Measurements from ENCODE around the gene POLR2M. TPM values are rescaled to one million over a fixed set of nuclear protein-coding genes. Genes with fewer than 3 reads are reported as not detected.

The POLR2M gene
- total RNA-seq, 6 experiments from 2014 or later, result 10.9 to 31.4 (median 19.7) TPM

GRCh38 chr15:57740048-57740447 lies 33.5 kb downstream of the POLR2M start:
- DNase-seq (no peak), ATAC-seq (no peak)
- Histone ChIP-seq H3K27ac (no peak overlapping the region), H3K4me3 (no peak overlapping the region), H3K4me1 (no peaks in the 10 kb centered on the region), H3K36me3 (no peaks in the 10 kb centered on the region), H3K27me3 (no peaks in the 10 kb centered on the region), H3K9me3 (no peaks in the 10 kb centered on the region)
- intact Hi-C loops (cut with DNase I), result no loop called here
- no peak for TF ChIP-seq POLR2A (IDR thresholded peaks at IDR 0.05)
- TF ChIP-seq, protein P1, sequence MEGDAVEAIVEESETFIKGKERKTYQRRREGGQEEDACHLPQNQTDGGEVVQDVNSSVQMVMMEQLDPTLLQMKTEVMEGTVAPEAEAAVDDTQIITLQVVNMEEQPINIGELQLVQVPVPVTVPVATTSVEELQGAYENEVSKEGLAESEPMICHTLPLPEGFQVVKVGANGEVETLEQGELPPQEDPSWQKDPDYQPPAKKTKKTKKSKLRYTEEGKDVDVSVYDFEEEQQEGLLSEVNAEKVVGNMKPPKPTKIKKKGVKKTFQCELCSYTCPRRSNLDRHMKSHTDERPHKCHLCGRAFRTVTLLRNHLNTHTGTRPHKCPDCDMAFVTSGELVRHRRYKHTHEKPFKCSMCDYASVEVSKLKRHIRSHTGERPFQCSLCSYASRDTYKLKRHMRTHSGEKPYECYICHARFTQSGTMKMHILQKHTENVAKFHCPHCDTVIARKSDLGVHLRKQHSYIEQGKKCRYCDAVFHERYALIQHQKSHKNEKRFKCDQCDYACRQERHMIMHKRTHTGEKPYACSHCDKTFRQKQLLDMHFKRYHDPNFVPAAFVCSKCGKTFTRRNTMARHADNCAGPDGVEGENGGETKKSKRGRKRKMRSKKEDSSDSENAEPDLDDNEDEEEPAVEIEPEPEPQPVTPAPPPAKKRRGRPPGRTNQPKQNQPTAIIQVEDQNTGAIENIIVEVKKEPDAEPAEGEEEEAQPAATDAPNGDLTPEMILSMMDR (IDR thresholded peaks at IDR 0.05), result no peak
- 71% methylated on average over 2 of the region's 4 CpGs for WGBS (ENCODE audit: insufficient coverage, low coverage, low lambda C conversion rate, missing lambda C conversion rate)

DNA sequence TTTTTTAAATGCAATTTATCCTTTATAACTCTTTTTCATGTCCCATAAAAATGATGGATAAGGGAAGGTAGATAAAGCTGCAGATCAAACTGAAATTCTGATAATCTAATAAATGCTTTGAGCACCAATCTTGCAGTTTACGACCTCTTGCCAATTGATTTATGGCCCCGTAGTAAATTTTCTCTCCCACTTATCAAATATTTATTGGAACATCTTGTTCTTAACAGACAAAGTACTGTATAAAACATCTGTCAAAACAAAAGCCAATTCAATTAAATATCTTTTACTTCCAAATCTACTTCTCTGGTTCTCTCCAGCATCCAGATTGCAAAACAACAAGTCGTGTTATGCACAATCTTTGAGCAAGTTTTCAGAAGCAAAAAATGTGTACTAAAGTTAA lies 34.6 kb downstream of the POLR2M start:
- H3K27me3 ChIP-seq, result no peaks in the 10 kb centered on the region
- no peak overlapping the region for H3K4me3 ChIP-seq
- ATAC-seq, result no peak
- 77% methylated on average over 3 of the region's 3 CpGs for WGBS (ENCODE audit: insufficient coverage, low coverage, low lambda C conversion rate, missing lambda C conversion rate)
- no peaks in the 10 kb centered on the region for H3K36me3 ChIP-seq
- intact Hi-C loops (cut with DNase I), result no loop called here
- H3K9me3 ChIP-seq, result no peaks in the 10 kb centered on the region
- TF ChIP-seq, protein P1 (IDR thresholded peaks at IDR 0.05), result no peak
- no peak for TF ChIP-seq POLR2A (IDR thresholded peaks at IDR 0.05)
- no peak for DNase-seq
- no peak overlapping the region for H3K27ac ChIP-seq
- no peaks in the 10 kb centered on the region for H3K4me1 ChIP-seq

- TF ChIP-seq, protein P1 (IDR thresholded peaks at IDR 0.05), result peak in 1 of 4 donors; percentile 6
- TF ChIP-seq POLR2A (IDR thresholded peaks at IDR 0.05), result no peak
- intact Hi-C loops (cut with DNase I), result no loop called here
- Histone ChIP-seq H3K4me3 (no peak overlapping the region), H3K27ac (no peak overlapping the region), H3K27me3 (no peaks in the 10 kb centered on the region), H3K9me3 (no peaks in the 10 kb centered on the region), H3K4me1 (no peaks in the 10 kb centered on the region), H3K36me3 (no peaks in the 10 kb centered on the region)
- ATAC-seq (no peak), DNase-seq (no peak)
- 93% methylated on average over 2 of the region's 4 CpGs for WGBS (ENCODE audit: insufficient coverage, low coverage, low lambda C conversion rate, missing lambda C conversion rate)
Measured at GRCh38 chr15:57743424-57743823, 36.9 kb downstream of the POLR2M start.

- Histone ChIP-seq H3K27me3 (no peaks in the 10 kb centered on the region), H3K9me3 (no peaks in the 10 kb centered on the region), H3K27ac (no peak overlapping the region), H3K4me1 (no peaks in the 10 kb centered on the region), H3K36me3 (no peaks in the 10 kb centered on the region), H3K4me3 (no peak overlapping the region)
- intact Hi-C loops (cut with DNase I), result no loop called here
- ATAC-seq, result no peak
- no peak for DNase-seq
- 73% methylated on average over 6 of the region's 9 CpGs for WGBS (ENCODE audit: insufficient coverage, low coverage, low lambda C conversion rate, missing lambda C conversion rate)
- TF ChIP-seq, protein P1 (IDR thresholded peaks at IDR 0.05), result no peak
- no peak for TF ChIP-seq POLR2A (IDR thresholded peaks at IDR 0.05)
Measured at GRCh38 chr15:57746786-57747185, 40.3 kb downstream of the POLR2M start.
